ENCODE measurements around the gene CIAO1.
"Not testable (repeated sequence)": the region's sequence is repeated elsewhere in the genome, so short reads cannot be mapped to it uniquely, and the experiment has no call there.

The CIAO1 gene

GRCh38 chr2:96265840-96266679 is at the start of gene CIAO1, which contains the start of gene TMEM127:
TSS of gene CIAO1 (plus strand) at chr2:96266225. CDS start at chr2:96266351, 126 bp downstream.
TSS of gene TMEM127 (minus strand) at chr2:96265997. CDS start at chr2:96265381, 616 bp downstream.
- H3K4me3 ChIP-seq (ENCODE audit: control insufficient read depth, low read depth, low read length), result peak within 1 kb of the TSS; percentile 95
- DNase-seq (ENCODE audit: low read depth), result peak; percentile 96
- TF ChIP-seq CTCF (conservative IDR thresholded peaks at IDR 0.05; ENCODE audit: control insufficient read depth, insufficient read depth, low read depth, low read length), result peak; percentile 15

GRCh38 chr2:96218508-96219131 is 47.4 kb upstream of the CIAO1 start:
- DNase-seq (ENCODE audit: low read depth), result no peak
- no peak for TF ChIP-seq CTCF (conservative IDR thresholded peaks at IDR 0.05; ENCODE audit: control insufficient read depth, insufficient read depth, low read depth, low read length)
- no peak overlapping the region for H3K4me3 ChIP-seq (ENCODE audit: control insufficient read depth, low read depth, low read length)

GRCh38 chr2:96219959-96220358 is 46.1 kb upstream of the CIAO1 start:
- not testable (repeated sequence) for H3K4me3 ChIP-seq (ENCODE audit: control insufficient read depth, low read depth, low read length); DNase-seq (ENCODE audit: low read depth)

- not testable (repeated sequence) for DNase-seq (ENCODE audit: low read depth); H3K4me3 ChIP-seq (ENCODE audit: control insufficient read depth, low read depth, low read length)
Observed at GRCh38 chr2:96221106-96221505, 44.9 kb upstream of the CIAO1 start.

- TF ChIP-seq CTCF (conservative IDR thresholded peaks at IDR 0.05; ENCODE audit: control insufficient read depth, insufficient read depth, low read depth, low read length), result no peak
- DNase-seq (ENCODE audit: low read depth), result no peak
- no peak overlapping the region for H3K4me3 ChIP-seq (ENCODE audit: control insufficient read depth, low read depth, low read length)
Observed at GRCh38 chr2:96225016-96225533, 41.0 kb upstream of the CIAO1 start.

GRCh38 chr2:96231316-96231715 is 34.7 kb upstream of the CIAO1 start:
- no peak overlapping the region for H3K4me3 ChIP-seq (ENCODE audit: control insufficient read depth, low read depth, low read length)
- no peak for TF ChIP-seq CTCF (conservative IDR thresholded peaks at IDR 0.05; ENCODE audit: control insufficient read depth, insufficient read depth, low read depth, low read length)
- no peak for DNase-seq (ENCODE audit: low read depth)

GRCh38 chr2:96233436-96233835 is 32.6 kb upstream of the CIAO1 start:
- no peak for DNase-seq (ENCODE audit: low read depth)
- no peak overlapping the region for H3K4me3 ChIP-seq (ENCODE audit: control insufficient read depth, low read depth, low read length)
- no peak for TF ChIP-seq CTCF (conservative IDR thresholded peaks at IDR 0.05; ENCODE audit: control insufficient read depth, insufficient read depth, low read depth, low read length)

Measured in fibroblast of mammary gland (primary cell).